H9 (cell line): Measurements from ENCODE around the gene VAMP2. TPM values are rescaled to one million over a fixed set of nuclear protein-coding genes. Genes with fewer than 3 reads are reported as not detected.

Experiments
- DNase-seq: peaks from one replicate; pipeline ENCODE4 v3.0.0-alpha.2; 2017
- H2AFZ ChIP-seq: one replicate; pipeline ENCODE4 v1.6.1; 2013; ENCODE audit warnings: mild to moderate bottlenecking, low read length, control low read depth, moderate library complexity
- H2AK5ac ChIP-seq: 2 replicates; pipeline ENCODE4 v1.6.1; 2013; ENCODE audit warnings: low read length, control low read depth, mixed read lengths; ENCODE audit not compliant: insufficient read length
- H2BK120ac ChIP-seq: one replicate; pipeline ENCODE4 v1.6.1; 2013; ENCODE audit warnings: low read depth, mild to moderate bottlenecking, low read length, control low read depth, inconsistent platforms; ENCODE audit not compliant: poor library complexity, severe bottlenecking
- H2BK12ac ChIP-seq: 2 replicates; pipeline ENCODE4 v1.6.1; 2013; ENCODE audit warnings: low read length, control low read depth, mixed read lengths, low read depth; ENCODE audit not compliant: insufficient read length
- H2BK15ac ChIP-seq: 2 replicates; pipeline ENCODE4 v1.6.1; 2013; ENCODE audit warnings: low read depth, low read length, control low read depth
- H2BK20ac ChIP-seq: one replicate; pipeline ENCODE4 v1.6.1; 2013; ENCODE audit warnings: low read depth, mild to moderate bottlenecking, low read length, control low read depth, inconsistent platforms; ENCODE audit not compliant: poor library complexity, severe bottlenecking
- H2BK5ac ChIP-seq: 2 replicates; pipeline ENCODE4 v1.6.1; 2013; ENCODE audit warnings: low read length, control low read depth, mixed read lengths; ENCODE audit not compliant: insufficient read length
- H3K14ac ChIP-seq: 2 replicates; pipeline ENCODE4 v1.6.1; 2013; ENCODE audit warnings: low read length, control low read depth; ENCODE audit not compliant: insufficient read depth
- H3K18ac ChIP-seq: 2 replicates; pipeline ENCODE4 v1.6.1; 2013; ENCODE audit warnings: low read depth, mild to moderate bottlenecking, mixed read lengths, low read length, control low read depth; ENCODE audit not compliant: insufficient read length
- H3K23ac ChIP-seq: 2 replicates; pipeline ENCODE4 v1.6.1; 2013; ENCODE audit warnings: low read length, control low read depth, mixed read lengths, low read depth; ENCODE audit not compliant: insufficient read length
- H3K23me2 ChIP-seq: 2 replicates; pipeline ENCODE4 v1.6.1; 2013; ENCODE audit warnings: low read depth, mild to moderate bottlenecking, mixed read lengths, low read length, control low read depth; ENCODE audit not compliant: insufficient read length, poor library complexity, severe bottlenecking
- H3K27ac ChIP-seq: 2 replicates; pipeline ENCODE4 v1.5.1; 2013; ENCODE audit warnings: low read length, control low read depth, mixed read lengths, low read depth; ENCODE audit not compliant: insufficient read length
- H3K27me3 ChIP-seq: 2 replicates; pipeline ENCODE4 v1.6.1; 2013; ENCODE audit warnings: low read length, control low read depth, inconsistent platforms; ENCODE audit not compliant: insufficient read depth
- H3K4ac ChIP-seq: 2 replicates; pipeline ENCODE4 v1.6.1; 2013; ENCODE audit warnings: low read depth, mild to moderate bottlenecking, control low read depth, inconsistent platforms, low read length, moderate library complexity
- H3K4me1 ChIP-seq: 2 replicates; pipeline ENCODE4 v1.6.1; 2013; ENCODE audit warnings: low read length, control low read depth, inconsistent platforms; ENCODE audit not compliant: insufficient read depth
- H3K4me2 ChIP-seq: 2 replicates; pipeline ENCODE4 v1.6.1; 2013; ENCODE audit warnings: low read length, control low read depth, mixed read lengths; ENCODE audit not compliant: insufficient read length, insufficient read depth
- H3K56ac ChIP-seq: 2 replicates; pipeline ENCODE4 v1.6.1; 2013; ENCODE audit warnings: low read depth, mild to moderate bottlenecking, mixed read lengths, low read length, control low read depth; ENCODE audit not compliant: insufficient read length
- H3K79me1 ChIP-seq: 2 replicates; pipeline ENCODE4 v1.6.1; 2013; ENCODE audit warnings: low read depth, mild to moderate bottlenecking, moderate library complexity, low read length, control low read depth, inconsistent platforms; ENCODE audit not compliant: insufficient read depth, poor library complexity, severe bottlenecking
- H3K79me2 ChIP-seq: 2 replicates; pipeline ENCODE4 v1.6.1; 2013; ENCODE audit warnings: low read length, control low read depth, inconsistent platforms; ENCODE audit not compliant: insufficient read depth
- H3K9ac ChIP-seq: 2 replicates; pipeline ENCODE4 v1.6.1; 2013; ENCODE audit warnings: low read length, control low read depth, mixed read lengths; ENCODE audit not compliant: insufficient read length; ENCODE audit errors: extremely low read depth
- H3K9me3 ChIP-seq: one replicate; pipeline ENCODE4 v1.6.1; 2013; ENCODE audit warnings: low read depth, low read length, inconsistent platforms; ENCODE audit not compliant: control insufficient read depth
- H3T11ph ChIP-seq: one replicate; pipeline ENCODE4 v1.6.1; 2013; ENCODE audit warnings: mild to moderate bottlenecking, low read length, control low read depth, inconsistent platforms
- H4K20me1 ChIP-seq: one replicate; pipeline ENCODE4 v1.6.1; 2013; ENCODE audit not compliant: control insufficient read depth, insufficient read length, insufficient read depth
- H4K5ac ChIP-seq: 2 replicates; pipeline ENCODE4 v1.6.1; 2013; ENCODE audit warnings: low read depth, mild to moderate bottlenecking, mixed read lengths, low read length, control low read depth; ENCODE audit not compliant: insufficient read length
- H4K8ac ChIP-seq: replicated peaks from 2 replicates; pipeline ENCODE4 v1.6.1; 2013; ENCODE audit warnings: low read length, control low read depth, mixed read lengths, low read depth; ENCODE audit not compliant: insufficient read length
- H4K91ac ChIP-seq: 2 replicates; pipeline ENCODE4 v1.6.1; 2013; ENCODE audit warnings: low read depth, mild to moderate bottlenecking, moderate library complexity, mixed read lengths, low read length, control low read depth; ENCODE audit not compliant: insufficient read length
- H3K27ac Mint-ChIP-seq, 3 experiments: 2 replicates in 2 of 3; 3 replicates in 1 of 3; pipeline ENCODE4 v1.8.0; 2020 to 2021; ENCODE audit warnings: mixed read lengths in 3 of 3, mild to moderate bottlenecking in 1 of 3, moderate library complexity in 1 of 3
- H3K27me3 Mint-ChIP-seq: 2 replicates; pipeline ENCODE4 v1.8.0; 2021; ENCODE audit warnings: low read depth, mild to moderate bottlenecking, moderate library complexity, mixed read lengths
- H3K36me3 Mint-ChIP-seq, 3 experiments: 2 replicates in 2 of 3; 3 replicates in 1 of 3; pipeline ENCODE4 v1.8.0; 2020 to 2021; ENCODE audit warnings: low read depth in 3 of 3, mixed read lengths in 3 of 3; ENCODE audit not compliant: insufficient read depth in 1 of 3
- H3K4me1 Mint-ChIP-seq, 2 experiments: 2 replicates each; pipeline ENCODE4 v1.8.0; 2020; ENCODE audit warnings: mixed read lengths in 2 of 2
- H3K4me3 Mint-ChIP-seq, 2 experiments: 2 replicates in 1 of 2; 3 replicates in 1 of 2; pipeline ENCODE4 v1.8.0; 2020 to 2021; ENCODE audit warnings: mild to moderate bottlenecking in 2 of 2, mixed read lengths in 2 of 2, moderate library complexity in 1 of 2
- H3K9me3 Mint-ChIP-seq, 2 experiments: 2 replicates in 1 of 2; 3 replicates in 1 of 2; pipeline ENCODE4 v1.8.0; 2020; ENCODE audit warnings: mild to moderate bottlenecking in 2 of 2, mixed read lengths in 2 of 2, moderate library complexity in 1 of 2
- WGBS: extraction: QIAGEN DNeasy Blood & Tissue Kit; methylation state at CpG from one replicate; pipeline ENCODE4 v1.1.7; 2013; ENCODE audit warnings: missing lambda C conversion rate, low lambda C conversion rate, mixed read lengths; ENCODE audit not compliant: insufficient read length; ENCODE audit errors: extremely low coverage; 5-methylcytosine and 5-hydroxymethylcytosine counted together
- total RNA-seq: library from RNA; stranded (reverse); gene quantifications from 2 replicates; pipeline ENCODE4 v1.2.1, GENCODE V29; 2021
- TF ChIP-seq, protein P1 (sequence below): fragments of 200-600 bp; sonication (generic); conservative IDR thresholded peaks from 3 replicates; pipeline ENCODE4 v1.8.0; 2021; ENCODE audit warnings: antibody characterized with exemption, mild to moderate bottlenecking

The VAMP2 gene
- total RNA-seq, 1 experiment from 2014 or later = 22.8 TPM

DNA sequence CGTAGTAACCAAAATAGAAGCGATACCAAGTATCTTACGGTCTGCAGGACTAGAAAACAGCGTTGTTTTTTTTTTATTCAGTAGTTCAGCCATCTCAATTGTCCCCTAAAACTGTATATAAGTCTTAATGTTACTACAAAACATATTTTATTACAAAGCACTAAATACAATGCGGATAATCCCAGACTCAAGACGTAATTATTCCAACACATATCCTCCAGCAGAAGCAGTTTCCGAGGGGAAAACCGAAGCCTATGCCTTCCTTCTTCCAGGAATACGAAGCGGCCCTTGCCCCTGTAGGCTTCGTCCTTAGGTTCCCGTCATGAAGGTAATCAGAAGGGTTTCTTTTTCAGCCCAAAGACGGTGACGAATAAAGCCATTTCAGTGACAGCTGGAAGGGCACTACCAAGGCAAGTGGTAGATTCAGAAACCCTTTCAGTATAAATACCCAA lies 11.1 kb upstream of the VAMP2 start:
- no CpG with 5 or more reads among the region's 14 CpGs for WGBS
- H3K4ac ChIP-seq = no peak overlapping the region
- no peak overlapping the region for H3K18ac ChIP-seq
- H2BK120ac ChIP-seq = no peak overlapping the region
- no peaks in the 10 kb centered on the region for H4K20me1 ChIP-seq
- no peak overlapping the region for H2BK12ac ChIP-seq
- H4K91ac ChIP-seq = no peak overlapping the region
- H3K4me1 Mint-ChIP-seq = peaks cover 26 to 28% of the 10 kb centered on the region in 2 experiments
- H2BK5ac ChIP-seq = no peak overlapping the region
- H3K4me2 ChIP-seq = peak overlapping the region; percentile 67
- H3K9ac ChIP-seq = peak overlapping the region; percentile 35
- H4K5ac ChIP-seq = no peak overlapping the region
- H2BK20ac ChIP-seq = no peak overlapping the region
- H3K4me3 Mint-ChIP-seq = peak overlapping the region; percentile 74 to 90
- H2AK5ac ChIP-seq = no peak overlapping the region
- H3K79me1 ChIP-seq = no peaks in the 10 kb centered on the region
- peak overlapping the region; percentile 49 for H3K27ac ChIP-seq
- H3K36me3 Mint-ChIP-seq = no peaks in the 10 kb centered on the region
- H4K8ac ChIP-seq = no peak overlapping the region
- H3K27ac Mint-ChIP-seq = peak overlapping the region; percentile 100; a peak in 6 of 7 replicates
- H3K27me3 ChIP-seq = no peaks in the 10 kb centered on the region
- peak overlapping the region; percentile 22 for H3K56ac ChIP-seq
- DNase-seq = no peak
- H3K14ac ChIP-seq = no peak overlapping the region
- H2AFZ ChIP-seq = no peak overlapping the region
- H2BK15ac ChIP-seq = no peak overlapping the region
- no peak overlapping the region for H3K23ac ChIP-seq
- H3K79me2 ChIP-seq = no peaks in the 10 kb centered on the region
- peaks cover 10% of the 10 kb centered on the region for H3K23me2 ChIP-seq
- peaks cover 5% of the 10 kb centered on the region; the same call in 1 of the 2 replicates for H3K4me1 ChIP-seq
- no peaks in the 10 kb centered on the region; a peak in 1 of 5 replicates for H3K9me3 Mint-ChIP-seq
- no peaks in the 10 kb centered on the region for H3K9me3 ChIP-seq
- H3T11ph ChIP-seq = no peak overlapping the region
- TF ChIP-seq, protein P1, sequence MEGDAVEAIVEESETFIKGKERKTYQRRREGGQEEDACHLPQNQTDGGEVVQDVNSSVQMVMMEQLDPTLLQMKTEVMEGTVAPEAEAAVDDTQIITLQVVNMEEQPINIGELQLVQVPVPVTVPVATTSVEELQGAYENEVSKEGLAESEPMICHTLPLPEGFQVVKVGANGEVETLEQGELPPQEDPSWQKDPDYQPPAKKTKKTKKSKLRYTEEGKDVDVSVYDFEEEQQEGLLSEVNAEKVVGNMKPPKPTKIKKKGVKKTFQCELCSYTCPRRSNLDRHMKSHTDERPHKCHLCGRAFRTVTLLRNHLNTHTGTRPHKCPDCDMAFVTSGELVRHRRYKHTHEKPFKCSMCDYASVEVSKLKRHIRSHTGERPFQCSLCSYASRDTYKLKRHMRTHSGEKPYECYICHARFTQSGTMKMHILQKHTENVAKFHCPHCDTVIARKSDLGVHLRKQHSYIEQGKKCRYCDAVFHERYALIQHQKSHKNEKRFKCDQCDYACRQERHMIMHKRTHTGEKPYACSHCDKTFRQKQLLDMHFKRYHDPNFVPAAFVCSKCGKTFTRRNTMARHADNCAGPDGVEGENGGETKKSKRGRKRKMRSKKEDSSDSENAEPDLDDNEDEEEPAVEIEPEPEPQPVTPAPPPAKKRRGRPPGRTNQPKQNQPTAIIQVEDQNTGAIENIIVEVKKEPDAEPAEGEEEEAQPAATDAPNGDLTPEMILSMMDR = no peak
- H3K27me3 Mint-ChIP-seq = no peaks in the 10 kb centered on the region
